KOPT-K1 (cell line): ENCODE measurements around the gene FOXL2.

ENCODE experiments used
- H3K27ac ChIP-seq: fragments of 200-600 bp; sonication (generic); 2 replicates; pipeline ENCODE4 v1.5.1; 2016; ENCODE audit warnings: antibody characterized with exemption, mild to moderate bottlenecking, low read depth, low read length; ENCODE audit not compliant: poor library complexity, severe bottlenecking
- H3K36me3 ChIP-seq: fragments of 200-600 bp; sonication (generic); 2 replicates; pipeline ENCODE4 v1.5.1; 2017; ENCODE audit warnings: antibody characterized with exemption, mild to moderate bottlenecking, low read length, moderate library complexity; ENCODE audit not compliant: insufficient read depth
- H3K9me3 ChIP-seq: fragments of 200-600 bp; sonication (generic); 2 replicates; pipeline ENCODE4 v1.5.1; 2017; ENCODE audit warnings: antibody characterized with exemption, low read length, mild to moderate bottlenecking; ENCODE audit not compliant: insufficient read depth, poor library complexity, severe bottlenecking

FOXL2 gene

DNA sequence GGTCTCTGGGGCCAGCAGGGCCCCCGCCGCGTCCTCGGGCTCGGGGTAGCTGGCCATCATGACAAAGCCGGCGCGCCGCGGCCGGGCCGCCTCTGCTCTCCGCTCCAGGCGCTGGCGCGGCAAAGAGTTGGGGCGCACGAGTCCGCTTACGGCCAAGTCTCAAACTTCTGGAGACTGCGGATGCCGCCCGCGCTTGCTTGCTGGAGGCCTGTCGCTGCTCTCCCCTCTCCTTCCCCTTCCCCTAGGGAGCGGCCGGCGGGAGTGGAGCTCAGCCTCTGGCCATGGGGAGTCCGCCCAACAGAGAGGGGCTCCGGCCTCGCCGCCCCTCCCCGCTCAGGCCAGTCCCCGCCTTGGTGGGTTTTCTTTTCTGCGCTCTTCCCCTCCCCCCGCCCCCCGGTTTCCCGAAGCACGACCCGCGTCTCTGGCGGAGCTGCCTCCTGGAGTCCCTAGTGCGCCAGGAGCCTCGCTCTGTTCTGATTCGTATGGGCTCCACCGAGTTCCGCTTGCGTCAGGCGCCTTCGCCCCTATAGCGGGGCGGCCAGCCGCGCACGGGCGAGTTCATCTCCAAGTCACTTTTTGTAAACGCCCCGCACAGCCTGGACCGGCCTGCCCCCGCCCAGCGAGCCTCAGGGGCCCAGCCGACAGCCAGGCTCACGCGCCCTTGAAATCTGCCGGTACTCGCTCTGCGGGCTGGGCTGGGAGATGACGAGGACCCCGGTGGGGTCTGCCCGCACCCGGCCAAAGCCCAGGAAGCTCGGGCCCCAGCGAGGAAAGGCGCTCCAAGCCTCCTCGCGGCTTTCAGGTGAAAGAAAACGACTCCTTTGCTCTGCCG lies at the start of gene FOXL2, which contains the start of gene FOXL2NB:
Gene FOXL2, minus strand, starts transcription at position 475 of the 832 bp plus-strand sequence. Its CDS starts 415 bp downstream, at position 60.
Gene FOXL2NB, plus strand, starts transcription at position 555 of the 832 bp plus-strand sequence. Its CDS starts 148 bp downstream, at position 703.
- H3K9me3 ChIP-seq, result peaks cover 24% of the 10 kb centered on the region
- H3K36me3 ChIP-seq, result no peaks in the 10 kb centered on the region
- no peak within 1 kb of the TSS for H3K27ac ChIP-seq

DNA sequence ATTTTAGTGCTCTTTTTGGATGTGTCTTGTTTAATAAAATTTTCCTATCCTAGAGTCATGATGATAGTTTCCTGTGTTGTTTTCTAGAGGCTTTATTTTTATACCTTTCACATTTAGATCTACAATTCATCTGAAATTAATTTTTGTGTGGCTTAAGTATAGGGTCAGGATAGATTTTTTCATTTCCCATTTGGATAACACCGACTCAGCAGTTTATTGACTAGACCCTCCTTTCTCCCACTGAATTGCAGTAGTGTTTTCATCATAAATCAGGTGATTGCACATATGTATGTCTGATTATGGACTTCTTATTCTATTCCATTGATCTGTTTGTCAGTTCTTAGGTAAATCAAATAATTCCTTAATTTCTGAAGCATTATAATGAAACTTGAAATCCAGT lies 48.8 kb upstream of the FOXL2 start:
- no peaks in the 10 kb centered on the region for H3K36me3 ChIP-seq
- no peak overlapping the region for H3K27ac ChIP-seq
- H3K9me3 ChIP-seq, result no peaks in the 10 kb centered on the region

DNA sequence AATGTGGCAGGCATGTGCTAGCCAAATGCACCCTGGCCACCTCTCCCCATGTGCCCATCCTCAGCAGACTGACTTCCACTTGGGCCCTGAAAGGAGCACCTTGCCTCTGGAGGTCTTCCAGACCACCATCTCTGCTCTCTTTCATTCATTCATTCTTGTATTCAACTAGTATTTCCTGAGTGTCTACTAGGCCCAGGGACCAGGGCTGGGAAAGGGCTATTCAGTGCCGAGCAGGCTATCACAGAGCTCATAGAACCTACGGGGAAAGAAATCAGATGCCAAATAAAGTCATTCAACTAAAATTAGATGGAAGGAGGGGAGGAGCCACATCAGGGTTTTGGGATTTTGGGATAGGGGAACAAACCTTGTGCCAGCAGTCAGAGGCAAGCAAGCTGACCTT lies 40.2 kb upstream of the FOXL2 start:
- no peaks in the 10 kb centered on the region for H3K9me3 ChIP-seq
- H3K36me3 ChIP-seq, result no peaks in the 10 kb centered on the region
- H3K27ac ChIP-seq, result no peak overlapping the region

DNA sequence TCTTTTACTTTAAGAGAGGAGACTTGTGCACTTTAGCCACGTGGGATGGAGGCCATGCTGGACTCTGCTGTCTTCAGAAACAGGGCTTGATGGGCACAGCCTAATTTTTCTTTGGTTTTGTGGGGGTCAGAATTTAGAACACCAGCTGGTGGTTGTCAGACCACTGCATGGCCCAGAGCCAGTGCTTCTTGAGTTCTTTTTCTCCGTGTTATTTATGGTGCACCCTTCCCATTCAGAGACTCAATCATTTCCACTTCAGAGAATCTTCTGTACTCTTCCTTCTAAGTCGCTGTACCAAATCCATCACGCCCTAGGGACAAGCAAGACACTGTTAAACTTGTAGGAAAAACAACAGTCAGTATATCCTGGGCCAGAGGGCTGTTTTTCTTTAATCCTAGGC lies 39.0 kb upstream of the FOXL2 start:
- Histone ChIP-seq H3K36me3 (no peaks in the 10 kb centered on the region), H3K27ac (no peak overlapping the region), H3K9me3 (no peaks in the 10 kb centered on the region)

DNA sequence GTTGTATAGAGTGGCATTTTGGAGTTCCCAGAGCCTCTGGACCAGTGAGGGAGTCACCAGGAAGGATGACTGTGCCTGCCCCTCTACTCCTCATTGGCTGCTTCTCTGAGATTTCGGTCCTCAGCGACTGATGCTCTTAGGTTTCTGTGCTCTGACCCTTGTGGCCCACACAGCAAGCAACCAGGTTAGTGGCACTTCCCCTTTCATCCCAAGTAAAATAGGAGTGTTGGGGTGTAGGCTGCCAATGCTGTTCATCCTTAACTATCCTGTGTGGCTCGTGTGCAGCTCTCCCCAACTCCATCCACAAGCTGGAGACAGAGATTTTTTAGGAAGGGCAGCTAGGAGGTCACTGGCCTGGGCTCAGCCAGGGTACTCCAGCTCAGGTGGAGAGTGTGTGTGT lies 37.9 kb upstream of the FOXL2 start:
- Histone ChIP-seq H3K36me3 (no peaks in the 10 kb centered on the region), H3K27ac (no peak overlapping the region), H3K9me3 (no peaks in the 10 kb centered on the region)

DNA sequence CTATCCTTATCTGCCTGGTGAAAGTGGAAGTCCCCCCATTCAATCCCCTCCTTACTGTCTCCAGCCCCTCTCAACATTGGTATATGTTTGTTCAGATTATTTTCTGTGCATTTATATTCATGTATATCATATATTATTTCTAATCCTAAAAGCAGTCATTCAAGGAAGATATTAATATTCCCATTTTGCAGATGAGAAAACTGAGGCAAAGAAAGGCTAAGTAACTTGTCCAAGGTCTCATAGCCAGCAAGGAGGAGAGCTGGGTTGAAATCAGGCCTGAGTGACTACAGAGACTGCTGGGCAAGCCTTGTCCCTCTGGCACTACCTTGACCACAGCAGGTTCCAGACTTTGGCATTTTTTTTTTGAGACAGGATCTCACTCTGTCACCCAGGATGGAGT lies 29.1 kb upstream of the FOXL2 start:
- Histone ChIP-seq H3K36me3 (no peaks in the 10 kb centered on the region), H3K9me3 (no peaks in the 10 kb centered on the region), H3K27ac (no peak overlapping the region)

DNA sequence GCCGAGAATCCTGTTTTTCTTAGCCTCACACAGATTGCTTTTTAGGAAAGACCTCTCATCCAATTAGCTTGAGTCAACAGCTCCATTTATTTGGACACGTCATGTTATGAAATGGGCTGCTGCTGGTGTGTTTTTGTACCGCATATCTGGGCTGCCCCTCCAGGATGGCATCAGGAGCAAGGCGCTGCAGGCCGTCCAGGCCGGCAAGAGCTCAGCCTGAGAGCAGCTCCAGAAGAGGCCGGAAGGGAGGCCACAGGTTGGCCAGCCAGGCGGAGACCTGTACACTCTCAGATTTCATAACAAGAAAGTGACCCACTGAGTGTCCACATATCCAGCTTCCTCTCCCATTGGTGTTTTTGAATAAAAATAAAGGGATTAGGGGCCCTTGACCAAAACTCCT lies 28.4 kb upstream of the FOXL2 start:
- H3K9me3 ChIP-seq, result no peaks in the 10 kb centered on the region
- H3K36me3 ChIP-seq, result no peaks in the 10 kb centered on the region
- H3K27ac ChIP-seq, result no peak overlapping the region

DNA sequence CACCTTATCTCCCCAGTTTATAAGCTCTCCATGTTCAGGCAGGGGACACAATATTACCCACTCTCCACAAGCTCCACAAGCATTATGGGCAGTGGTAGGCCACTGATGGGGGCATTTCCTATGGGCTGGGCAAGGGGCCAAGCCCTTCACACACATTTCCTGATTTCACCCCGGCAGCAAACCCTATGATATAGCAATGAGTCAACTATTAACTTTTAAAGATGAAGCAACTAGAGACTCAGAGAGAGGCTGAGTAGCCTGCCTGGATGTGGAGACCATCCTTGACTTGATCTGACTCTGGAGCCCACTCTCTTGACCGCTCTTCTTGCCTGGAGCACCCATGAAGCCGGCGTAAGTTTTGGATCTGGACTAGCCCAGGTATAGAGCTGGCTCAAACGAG lies 27.5 kb upstream of the FOXL2 start:
- no peaks in the 10 kb centered on the region for H3K36me3 ChIP-seq
- H3K27ac ChIP-seq, result no peak overlapping the region
- no peaks in the 10 kb centered on the region for H3K9me3 ChIP-seq

DNA sequence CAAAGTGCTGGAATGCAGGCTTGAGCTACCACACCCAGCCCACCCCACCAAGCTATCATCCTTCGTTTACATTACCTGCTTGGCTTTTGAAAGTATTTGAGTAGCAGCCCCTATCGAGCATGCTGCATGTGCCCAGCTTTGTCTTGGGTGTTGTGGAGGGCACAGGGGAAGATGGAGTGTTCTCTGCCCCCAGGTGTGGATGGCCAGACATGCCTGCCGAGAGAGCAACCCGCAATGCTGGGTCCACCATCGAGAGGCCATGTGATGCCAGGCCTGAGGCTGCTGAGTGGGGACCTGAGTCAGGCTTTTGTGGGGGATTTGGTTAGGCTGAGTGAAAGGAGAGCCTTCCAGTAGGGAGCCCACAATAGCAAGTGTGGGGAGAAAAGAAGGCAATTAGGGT lies 26.0 kb upstream of the FOXL2 start:
- H3K36me3 ChIP-seq, result no peaks in the 10 kb centered on the region
- H3K9me3 ChIP-seq, result no peaks in the 10 kb centered on the region
- no peak overlapping the region for H3K27ac ChIP-seq

DNA sequence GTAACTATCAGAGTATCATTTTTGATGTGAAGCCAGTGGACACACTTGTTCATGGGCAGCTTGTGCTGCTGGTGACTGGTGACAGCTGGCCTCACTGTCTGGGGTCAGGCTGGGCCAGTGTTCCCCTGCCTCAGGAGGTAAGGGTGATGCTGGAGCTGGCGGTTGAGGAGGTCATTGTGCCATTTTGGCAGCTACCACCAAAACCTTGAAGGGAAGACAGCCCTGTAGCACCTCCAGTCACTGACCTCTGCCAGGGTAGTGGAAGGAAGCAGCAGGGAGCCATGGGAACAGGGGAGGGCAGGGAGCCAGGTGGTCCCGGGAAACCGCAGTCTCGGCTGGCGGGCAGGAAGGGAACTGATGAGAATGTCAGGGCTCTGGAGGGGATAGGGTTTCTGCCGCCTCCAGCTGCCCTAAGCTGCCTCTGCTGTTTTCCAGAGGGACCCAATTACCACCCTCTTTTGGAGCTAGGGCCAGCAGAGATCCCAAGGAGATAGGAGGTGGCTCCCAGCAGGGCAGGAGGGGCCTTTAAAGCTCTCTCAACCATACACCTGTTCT lies 24.9 kb upstream of the FOXL2 start:
- Histone ChIP-seq H3K36me3 (no peaks in the 10 kb centered on the region), H3K27ac (no peak overlapping the region)

DNA sequence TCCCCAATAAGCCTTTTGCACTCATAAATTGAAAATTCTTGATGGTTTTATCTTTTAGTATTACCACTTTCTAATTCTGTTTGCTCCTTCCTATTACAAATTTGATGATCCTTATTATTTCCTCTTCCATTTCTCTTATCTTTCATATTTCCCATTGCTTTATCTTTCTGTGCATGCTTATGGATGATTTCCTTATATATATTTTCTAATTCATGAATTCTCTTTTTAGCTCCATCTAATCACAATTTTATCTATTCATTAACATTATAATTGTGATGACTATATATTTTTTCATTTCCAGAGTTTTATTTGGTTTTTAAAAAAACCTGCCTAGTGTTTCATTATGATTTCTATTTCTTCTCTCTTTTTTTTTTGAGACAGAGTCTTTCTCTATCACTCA lies 18.0 kb upstream of the FOXL2 start:
- H3K27ac ChIP-seq, result no peak overlapping the region
- no peaks in the 10 kb centered on the region for H3K36me3 ChIP-seq
- H3K9me3 ChIP-seq, result peaks cover 15% of the 10 kb centered on the region

More for the DNA sequence above, 24.9 kb upstream of the FOXL2 start:
- no peaks in the 10 kb centered on the region for H3K9me3 ChIP-seq

DNA sequence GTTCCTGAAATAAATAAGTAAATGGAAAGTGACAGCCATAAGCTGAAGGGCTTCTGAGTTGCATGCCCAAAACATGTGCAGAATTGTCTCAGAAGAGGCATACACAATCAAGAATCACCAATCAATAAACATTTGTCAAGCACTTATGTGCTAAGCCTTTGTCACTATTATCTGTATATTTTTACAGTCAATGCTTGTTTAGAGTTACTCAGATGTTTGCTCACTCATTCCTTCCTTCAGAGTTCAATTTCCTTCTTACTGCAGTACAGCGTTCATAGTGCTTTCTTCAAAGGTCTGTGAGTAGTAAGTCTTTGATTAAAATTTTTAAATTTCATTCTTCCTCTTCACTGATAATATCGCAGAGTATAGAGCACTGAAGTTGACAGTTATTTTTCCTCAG lies 17.3 kb upstream of the FOXL2 start:
- H3K36me3 ChIP-seq, result no peaks in the 10 kb centered on the region
- no peak overlapping the region for H3K27ac ChIP-seq
- H3K9me3 ChIP-seq, result peaks cover 15% of the 10 kb centered on the region

DNA sequence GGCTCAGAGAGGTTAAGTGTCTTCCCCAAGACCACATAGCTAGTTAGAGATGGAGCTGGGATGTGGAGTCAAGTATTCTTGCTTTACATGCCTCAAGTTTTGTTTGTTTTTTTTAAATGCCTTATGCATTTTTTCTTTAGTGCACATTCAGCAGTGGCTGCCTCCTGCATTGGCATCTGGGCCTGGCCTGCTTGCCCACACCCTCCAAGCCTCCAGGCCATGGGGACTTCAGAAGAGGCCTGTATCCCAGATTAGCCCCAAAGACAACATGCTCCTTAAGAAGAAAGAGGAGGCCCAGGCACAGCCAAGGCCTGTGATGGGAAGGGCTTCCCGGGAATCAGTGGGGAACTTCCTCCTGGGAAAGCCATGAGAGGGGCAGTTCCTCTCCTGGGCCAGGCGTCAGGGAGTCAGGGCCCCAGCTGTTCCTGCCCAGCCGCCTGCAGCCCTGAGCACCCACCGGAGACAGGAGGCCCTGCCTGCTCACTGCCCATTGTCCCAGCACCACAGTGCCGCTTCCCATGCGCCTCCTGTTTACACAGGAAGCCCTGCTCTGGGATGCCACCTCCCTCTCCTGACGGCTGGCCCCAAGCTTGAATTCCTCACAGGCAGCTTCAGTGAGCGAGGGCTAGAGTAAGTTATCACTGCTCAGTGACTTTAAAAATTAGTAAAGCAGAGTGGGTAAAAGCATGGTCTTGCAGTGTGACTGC lies 16.1 kb upstream of the FOXL2 start:
- peaks cover 15% of the 10 kb centered on the region for H3K9me3 ChIP-seq
- H3K36me3 ChIP-seq, result no peaks in the 10 kb centered on the region
- H3K27ac ChIP-seq, result no peak overlapping the region

DNA sequence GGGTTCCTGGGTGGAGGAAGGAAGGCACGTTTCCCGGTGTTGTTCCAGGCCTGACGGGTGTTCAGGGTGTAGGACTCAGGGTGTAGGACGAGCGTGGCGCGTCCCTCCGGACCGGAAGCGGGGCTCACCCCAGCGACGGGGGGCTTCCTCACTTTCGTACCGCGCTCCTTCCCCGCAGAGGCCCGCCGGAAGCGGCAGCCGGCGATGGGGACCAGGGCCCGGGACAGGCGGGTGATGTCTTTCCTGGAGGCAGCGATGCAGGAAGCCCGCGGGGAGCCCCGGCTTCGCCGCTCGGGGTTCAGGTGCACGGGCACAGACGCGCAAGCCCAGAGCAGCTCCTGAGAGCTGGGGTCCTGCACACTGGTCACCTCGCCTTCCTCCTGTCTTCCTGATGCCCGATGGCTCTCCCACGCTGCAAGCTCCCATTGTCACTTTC lies 13.5 kb upstream of the FOXL2 start:
- Histone ChIP-seq H3K36me3 (no peaks in the 10 kb centered on the region), H3K27ac (no peak overlapping the region), H3K9me3 (peaks cover 14% of the 10 kb centered on the region)

DNA sequence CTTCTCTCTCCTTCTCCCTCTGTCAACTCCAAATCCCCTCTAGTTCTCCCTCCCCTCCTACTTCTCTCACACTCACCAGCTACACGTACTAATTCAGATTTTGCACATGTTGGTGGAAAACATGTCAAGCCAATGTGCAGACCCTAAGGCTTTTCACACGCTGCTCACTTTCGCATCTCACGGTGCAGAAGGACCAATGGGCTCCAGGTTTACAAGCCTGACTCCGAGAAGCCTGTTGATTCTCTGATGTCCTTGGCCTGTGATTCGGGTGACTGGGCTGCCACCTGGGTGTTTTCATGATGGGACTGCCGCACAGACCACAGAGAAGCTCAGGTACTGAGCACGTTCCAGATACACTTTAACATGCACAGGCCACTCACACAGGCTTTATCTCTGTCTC lies 3.8 kb upstream of the FOXL2 start:
- H3K9me3 ChIP-seq, result peaks cover 10% of the 10 kb centered on the region
- no peaks in the 10 kb centered on the region for H3K36me3 ChIP-seq
- no peak overlapping the region for H3K27ac ChIP-seq
